Thoracic aorta (tissue), 2 donors: ENCODE results near the gene ABHD16B. TPM values are rescaled to one million over a fixed set of nuclear protein-coding genes. Genes with fewer than 3 reads are reported as not detected.

Experiments
- ATAC-seq: fragments of 150-250 bp; one replicate; pipeline ENCODE4 v1.8.0; 2017; ENCODE audit warnings: low read depth; ENCODE audit not compliant: insufficient number of reproducible peaks, low FRiP score
- DNase-seq: peaks from one replicate; pipeline ENCODE4 v3.0.0-alpha.2; 2020; ENCODE audit warnings: low spot score
- H3K27ac ChIP-seq, 2 donors: fragments of 200-600 bp; sonication (generic); 1 replicate in 1 of 2; 2 replicates in 1 of 2; pipeline ENCODE4 v1.5.1; 2016; ENCODE audit warnings: mild to moderate bottlenecking in 2 of 2, moderate library complexity in 2 of 2
- H3K27me3 ChIP-seq: fragments of 200-600 bp; sonication (generic); replicated peaks from 2 replicates; pipeline ENCODE4 v1.6.0; 2016; ENCODE audit warnings: mild to moderate bottlenecking; ENCODE audit not compliant: insufficient read depth
- H3K36me3 ChIP-seq: fragments of 200-600 bp; sonication (generic); one replicate; pipeline ENCODE4 v1.5.1; 2016
- H3K4me1 ChIP-seq, 2 donors: fragments of 200-600 bp; sonication (generic); 1 replicate in 1 of 2; 2 replicates in 1 of 2; pipeline versions ENCODE4 v1.5.1 to v1.6.0; 2016; ENCODE audit warnings: low read depth in 2 of 2, mild to moderate bottlenecking in 1 of 2; ENCODE audit not compliant: control insufficient read depth in 1 of 2
- H3K4me3 ChIP-seq: fragments of 200-600 bp; sonication (generic); 2 replicates; pipeline ENCODE4 v1.5.1; 2016; ENCODE audit warnings: mild to moderate bottlenecking
- H3K9me3 ChIP-seq: fragments of 200-600 bp; sonication (generic); 2 replicates; pipeline ENCODE4 v1.5.1; 2016
- CTCF ChIP-seq: fragments of 200-600 bp; sonication (generic); IDR thresholded peaks from one replicate; pipeline ENCODE4 v1.5.1; 2019; ENCODE audit warnings: antibody characterized with exemption
- total RNA-seq, 2 donors: library from RNA; depleted of rRNA; stranded (reverse); fragments of >200 nt; gene quantifications; one replicate each; pipeline versions ENCODE4 v1.1.0 to v1.2.3, GENCODE V29; 2016

The ABHD16B gene
- not detected for total RNA-seq

GRCh38 chr20:63861365-63861934, at the start of gene ABHD16B:
Gene ABHD16B, plus strand, starts transcription at chr20:63861498. Its CDS starts 43 bp downstream, at chr20:63861541.
- peaks cover 5% of the 10 kb centered on the region for H3K27me3 ChIP-seq
- H3K36me3 ChIP-seq, result no peaks in the 10 kb centered on the region
- no peak for DNase-seq
- no peak for TF ChIP-seq CTCF
- no peak within 1 kb of the TSS for H3K27ac ChIP-seq
- no peak for ATAC-seq
- H3K4me1 ChIP-seq, result peaks cover 19 to 35% of the 10 kb centered on the region in 2 donors
- no peaks in the 10 kb centered on the region for H3K9me3 ChIP-seq
- no peak within 1 kb of the TSS for H3K4me3 ChIP-seq

GRCh38 chr20:63814891-63815614, 46.2 kb upstream of the ABHD16B start:
- ATAC-seq, result no peak
- Histone ChIP-seq H3K27ac (no peak overlapping the region), H3K9me3 (no peaks in the 10 kb centered on the region), H3K36me3 (no peaks in the 10 kb centered on the region), H3K4me1 (no peaks in the 10 kb centered on the region), H3K27me3 (no peaks in the 10 kb centered on the region), H3K4me3 (no peak overlapping the region)
- no peak for TF ChIP-seq CTCF
- DNase-seq, result no peak

- no peak for TF ChIP-seq CTCF
- H3K27ac ChIP-seq, result no peak overlapping the region
- no peak for ATAC-seq
- H3K27me3 ChIP-seq, result no peaks in the 10 kb centered on the region
- DNase-seq, result no peak
- H3K4me1 ChIP-seq, result no peaks in the 10 kb centered on the region
- no peaks in the 10 kb centered on the region for H3K9me3 ChIP-seq
- H3K4me3 ChIP-seq, result no peak overlapping the region
- no peaks in the 10 kb centered on the region for H3K36me3 ChIP-seq
Measured at GRCh38 chr20:63815615-63816253, 45.6 kb upstream of the ABHD16B start.

- no peak for ATAC-seq
- Histone ChIP-seq H3K27me3 (no peaks in the 10 kb centered on the region), H3K27ac (no peak overlapping the region), H3K36me3 (no peaks in the 10 kb centered on the region), H3K4me1 (no peaks in the 10 kb centered on the region), H3K9me3 (no peaks in the 10 kb centered on the region), H3K4me3 (no peak overlapping the region)
- no peak for DNase-seq
- TF ChIP-seq CTCF, result no peak
Measured at GRCh38 chr20:63819224-63819921, 41.9 kb upstream of the ABHD16B start.

- Histone ChIP-seq H3K4me3 (no peak overlapping the region), H3K36me3 (no peaks in the 10 kb centered on the region), H3K27ac (no peak overlapping the region), H3K27me3 (no peaks in the 10 kb centered on the region), H3K4me1 (no peaks in the 10 kb centered on the region), H3K9me3 (no peaks in the 10 kb centered on the region)
- DNase-seq, result no peak
- TF ChIP-seq CTCF, result no peak
- no peak for ATAC-seq
Measured at GRCh38 chr20:63821811-63822210, 39.5 kb upstream of the ABHD16B start.
